Urinary bladder (tissue), 4 donors: Measurements from ENCODE around the gene PRPF19. TPM values are rescaled to one million over a fixed set of nuclear protein-coding genes. Genes with fewer than 3 reads are reported as not detected.

Experiments
- DNase-seq: peaks from one replicate; pipeline ENCODE4 v3.0.0-alpha.2; 2015; ENCODE audit errors: extremely low spot score
- H3K27ac ChIP-seq: one replicate; pipeline ENCODE4 v1.5.1; 2013; ENCODE audit warnings: low read depth, mild to moderate bottlenecking, moderate library complexity
- H3K36me3 ChIP-seq: one replicate; pipeline ENCODE4 v1.6.1; 2013; ENCODE audit warnings: mild to moderate bottlenecking, moderate library complexity; ENCODE audit not compliant: insufficient read depth
- H3K4me1 ChIP-seq: one replicate; pipeline ENCODE4 v1.6.1; 2013; ENCODE audit warnings: mild to moderate bottlenecking, moderate library complexity; ENCODE audit not compliant: insufficient read depth
- H3K4me3 ChIP-seq: one replicate; pipeline ENCODE4 v1.5.1; 2013; ENCODE audit warnings: low read depth, low read length
- WGBS: extraction: QIAGEN DNeasy Blood & Tissue Kit; methylation state at CpG from one replicate; pipeline ENCODE4 v1.1.7; 2013; 5-methylcytosine and 5-hydroxymethylcytosine counted together
- polyA plus RNA-seq: library from polyadenylated mRNA; stranded (reverse); fragments of 200-250 nt; gene quantifications from one replicate; pipeline ENCODE4 v1.2.3, GENCODE V29; 2013
- total RNA-seq: library from RNA; depleted of rRNA; stranded (reverse); fragments of >200 nt; gene quantifications from one replicate; pipeline ENCODE4 v1.2.3, GENCODE V29; 2014
- donor health status: healthy with polysubstance abuse.
- donor health status: healthy.

PRPF19 gene
- total and polyA plus RNA-seq, 2 donors = 31.2 to 83.0 TPM

- Histone ChIP-seq H3K27ac (no peak overlapping the region), H3K4me1 (peaks cover 5% of the 10 kb centered on the region), H3K36me3 (no peaks in the 10 kb centered on the region), H3K4me3 (no peak overlapping the region)
- WGBS = 64% methylated on average over 10 of the region's 10 CpGs
- DNase-seq = no peak
These were observed 62.1 kb downstream of the PRPF19 start for GRCh38 chr11:60844045-60844869.

DNA sequence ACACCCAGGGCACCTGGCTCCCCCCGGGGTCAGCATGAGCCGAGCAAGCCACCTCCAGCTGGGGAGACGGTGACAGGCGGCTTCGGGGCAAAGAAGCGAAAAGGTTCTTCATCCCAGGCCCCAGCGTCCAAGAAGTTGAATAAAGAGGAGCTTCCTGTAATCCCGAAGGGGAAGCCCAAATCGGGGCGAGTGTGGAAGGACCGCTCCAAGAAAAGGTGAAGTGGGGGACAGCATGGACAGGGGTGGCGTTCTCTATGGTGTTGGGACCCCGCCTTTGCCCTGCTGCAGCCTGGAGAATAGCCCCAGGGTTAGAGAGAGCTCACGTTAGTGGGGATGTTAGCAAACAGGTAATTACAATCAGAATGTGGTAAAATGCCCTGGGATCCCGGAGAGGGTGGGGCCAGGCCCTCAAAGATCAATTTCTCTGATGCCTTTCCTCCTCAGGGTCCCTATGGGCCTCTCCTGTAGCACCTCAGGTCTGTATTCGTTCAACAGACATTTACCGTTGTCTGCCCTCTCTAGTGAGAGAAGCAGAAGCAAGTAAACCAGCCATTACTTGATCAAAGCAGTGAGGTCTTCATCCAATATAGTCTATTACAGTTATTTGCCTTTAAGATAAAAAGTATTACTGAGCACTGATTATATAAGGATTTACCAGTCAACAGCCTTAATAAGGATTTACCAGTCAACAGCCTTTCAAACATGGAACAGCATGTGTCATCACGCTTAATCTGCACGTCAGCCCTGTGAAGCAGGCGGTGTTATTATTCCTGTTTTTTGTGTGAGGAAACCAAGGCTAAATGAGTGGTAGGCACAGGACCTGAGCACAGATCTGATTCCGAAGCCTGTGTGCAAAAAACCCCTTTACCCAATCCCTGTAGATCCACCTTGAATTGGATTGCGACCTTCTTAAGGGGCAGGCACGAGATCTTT lies 63.5 kb downstream of the PRPF19 start:
- no peak overlapping the region for H3K27ac ChIP-seq
- 14% methylated on average over 23 of the region's 23 CpGs for WGBS
- peak overlapping the region; percentile 63 for H3K4me3 ChIP-seq
- peaks cover 5% of the 10 kb centered on the region for H3K4me1 ChIP-seq
- DNase-seq = no peak
- H3K36me3 ChIP-seq = no peaks in the 10 kb centered on the region

GRCh38 chr11:60841797-60842667 lies 64.4 kb downstream of the PRPF19 start, which contains the start of gene CCDC86:
TSS of gene CCDC86 (plus strand) at chr11:60842113. CDS start at chr11:60842125, 12 bp downstream.
- H3K4me1 ChIP-seq = peaks cover 5% of the 10 kb centered on the region
- WGBS = under 1% methylated on average over 57 of the region's 57 CpGs
- H3K4me3 ChIP-seq = peak within 1 kb of the TSS; percentile 63

More at GRCh38 chr11:60841797-60842667, 64.4 kb downstream of the PRPF19 start, which contains the start of gene CCDC86:
- Histone ChIP-seq H3K36me3 (no peaks in the 10 kb centered on the region), H3K27ac (peak within 1 kb of the TSS; percentile 75)
- DNase-seq = peak; percentile 83

Other genes with a start within 250 kb of the PRPF19 start
- 0.53 TPM for gene MS4A8, start 207.0 kb downstream of the PRPF19 start, total RNA-seq
- gene MS4A8, start 207.0 kb downstream of the PRPF19 start, polyA plus RNA-seq = not detected
- gene MS4A18, start 181.9 kb downstream of the PRPF19 start, total RNA-seq = not detected
- not detected for gene MS4A18, start 181.9 kb downstream of the PRPF19 start, polyA plus RNA-seq
- gene MS4A15, start 149.7 kb downstream of the PRPF19 start, total RNA-seq = not detected
- gene MS4A15, start 149.7 kb downstream of the PRPF19 start, polyA plus RNA-seq = not detected
- not detected for gene MS4A10, start 121.3 kb downstream of the PRPF19 start, total RNA-seq
- not detected for gene MS4A10, start 121.3 kb downstream of the PRPF19 start, polyA plus RNA-seq
- gene CCDC86, start 64.5 kb downstream of the PRPF19 start, total RNA-seq = 4.5 TPM
- gene CCDC86, start 64.5 kb downstream of the PRPF19 start, polyA plus RNA-seq = 23.4 TPM
- 0.37 TPM for gene PTGDR2, start 50.6 kb downstream of the PRPF19 start, total RNA-seq
- 0.98 TPM for gene PTGDR2, start 50.6 kb downstream of the PRPF19 start, polyA plus RNA-seq
- not detected for gene ZP1, start 39.0 kb downstream of the PRPF19 start, total RNA-seq
- 0.35 TPM for gene ZP1, start 39.0 kb downstream of the PRPF19 start, polyA plus RNA-seq
- 32.9 TPM for gene TMEM109, start 7.6 kb upstream of the PRPF19 start, total RNA-seq
- 183 TPM for gene TMEM109, start 7.6 kb upstream of the PRPF19 start, polyA plus RNA-seq
- gene TMEM132A, start 17.9 kb upstream of the PRPF19 start, total RNA-seq = 14.0 TPM
- 7.5 TPM for gene TMEM132A, start 17.9 kb upstream of the PRPF19 start, polyA plus RNA-seq
- 12.7 TPM for gene SLC15A3, start 45.6 kb upstream of the PRPF19 start, total RNA-seq
- gene SLC15A3, start 45.6 kb upstream of the PRPF19 start, polyA plus RNA-seq = 34.7 TPM
- 0.95 TPM for gene CD6, start 65.1 kb upstream of the PRPF19 start, total RNA-seq
- 0.61 TPM for gene CD6, start 65.1 kb upstream of the PRPF19 start, polyA plus RNA-seq
- gene CD5, start 195.9 kb upstream of the PRPF19 start, total RNA-seq = not detected
- gene CD5, start 195.9 kb upstream of the PRPF19 start, polyA plus RNA-seq = 0.62 TPM